ENCODE measurements around the gene CRELD2.

The CRELD2 gene

GRCh38 chr22:49917974-49918910 lies at the start of gene CRELD2, which contains the start of gene ALG12:
Gene CRELD2, plus strand, starts transcription at chr22:49918634. Its CDS starts 136 bp downstream, at chr22:49918770.
Gene ALG12, minus strand, starts transcription at chr22:49918438. Its CDS starts 4,673 bp downstream, at chr22:49913765.
- peak; percentile 97 for DNase-seq (ENCODE audit: low spot score)

GRCh38 chr22:49869086-49869830 lies 49.2 kb upstream of the CRELD2 start:
- no peak for DNase-seq (ENCODE audit: low spot score)

GRCh38 chr22:49869845-49870712 lies 48.4 kb upstream of the CRELD2 start:
- DNase-seq (ENCODE audit: low spot score), result no peak

GRCh38 chr22:49871482-49871881 lies 47.0 kb upstream of the CRELD2 start:
- no peak for DNase-seq (ENCODE audit: low spot score)

GRCh38 chr22:49872347-49872746 lies 46.1 kb upstream of the CRELD2 start:
- no peak for DNase-seq (ENCODE audit: low spot score)

- no peak for DNase-seq (ENCODE audit: low spot score)
Measured at GRCh38 chr22:49873228-49873940, 45.0 kb upstream of the CRELD2 start.

GRCh38 chr22:49877642-49878041 lies 40.8 kb upstream of the CRELD2 start:
- DNase-seq (ENCODE audit: low spot score), result no peak

- no peak for DNase-seq (ENCODE audit: low spot score)
Measured at GRCh38 chr22:49878206-49878605, 40.2 kb upstream of the CRELD2 start.

GRCh38 chr22:49879871-49880270 lies 38.6 kb upstream of the CRELD2 start:
- DNase-seq (ENCODE audit: low spot score), result no peak

- DNase-seq (ENCODE audit: low spot score), result no peak
Measured at GRCh38 chr22:49880281-49880680, 38.2 kb upstream of the CRELD2 start.

GRCh38 chr22:49881856-49882255 lies 36.6 kb upstream of the CRELD2 start:
- no peak for DNase-seq (ENCODE audit: low spot score)

- DNase-seq (ENCODE audit: low spot score), result peak; percentile 12
Measured at GRCh38 chr22:49882519-49883293, 35.7 kb upstream of the CRELD2 start.

- DNase-seq (ENCODE audit: low spot score), result no peak
Measured at GRCh38 chr22:49883294-49883640, 35.2 kb upstream of the CRELD2 start.

- DNase-seq (ENCODE audit: low spot score), result no peak
Measured at GRCh38 chr22:49884075-49884474, 34.4 kb upstream of the CRELD2 start.

- no peak for DNase-seq (ENCODE audit: low spot score)
Measured at GRCh38 chr22:49884503-49885260, 33.8 kb upstream of the CRELD2 start.

- no peak for DNase-seq (ENCODE audit: low spot score)
Measured at GRCh38 chr22:49885281-49885680, 33.2 kb upstream of the CRELD2 start.

- no peak for DNase-seq (ENCODE audit: low spot score)
Measured at GRCh38 chr22:49885881-49886280, 32.6 kb upstream of the CRELD2 start.

GRCh38 chr22:49886346-49887063 lies 31.9 kb upstream of the CRELD2 start:
- DNase-seq (ENCODE audit: low spot score), result no peak

GRCh38 chr22:49887064-49887451 lies 31.4 kb upstream of the CRELD2 start:
- no peak for DNase-seq (ENCODE audit: low spot score)
